ENCODE data around the gene IRS2.

DNA sequence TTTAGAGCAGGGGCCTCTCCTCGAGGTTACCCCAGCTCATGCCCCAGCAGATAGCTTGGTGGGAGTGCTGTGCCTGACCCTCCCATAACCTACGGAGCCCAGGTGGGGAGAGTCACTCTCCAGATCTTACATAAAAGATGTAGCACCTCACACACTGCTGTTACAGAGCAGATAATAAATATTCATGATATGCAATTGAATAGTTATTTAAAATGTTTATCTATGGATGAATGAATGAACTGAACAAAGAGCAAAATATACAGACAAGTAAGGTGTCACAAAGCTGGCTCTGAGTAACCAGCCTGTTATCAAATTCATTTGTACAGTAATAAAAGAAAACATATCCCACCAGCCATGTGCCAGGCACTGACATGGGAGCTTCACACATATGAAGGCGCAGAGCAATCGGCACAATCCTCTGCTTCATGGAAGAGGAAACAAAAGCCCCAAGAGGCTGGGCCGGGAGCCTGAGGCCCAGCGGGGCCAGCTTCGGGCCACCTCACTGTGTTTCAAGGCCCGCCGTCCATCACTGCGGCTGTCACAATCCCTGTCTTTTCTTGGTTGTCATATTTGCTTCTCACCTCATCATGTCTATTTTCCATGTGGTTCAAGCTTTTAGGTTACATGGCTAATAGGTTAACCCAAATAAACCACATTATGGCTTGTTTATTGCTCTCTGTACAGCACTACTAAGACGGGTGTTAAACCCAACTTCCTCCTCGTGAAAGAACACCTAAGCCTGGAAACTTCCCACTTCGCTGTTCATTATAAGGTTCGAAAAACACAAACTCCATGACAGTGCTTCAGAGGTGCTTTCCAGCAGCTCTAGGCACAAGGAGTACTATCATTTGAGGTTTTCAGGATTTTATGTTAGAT lies 78.4 kb downstream of the IRS2 start:
- TF ChIP-seq EZH2phosphoT487 (IDR thresholded peaks at IDR 0.05; ENCODE audit: borderline replicate concordance, low read depth): no peak
- TF ChIP-seq, protein P1, sequence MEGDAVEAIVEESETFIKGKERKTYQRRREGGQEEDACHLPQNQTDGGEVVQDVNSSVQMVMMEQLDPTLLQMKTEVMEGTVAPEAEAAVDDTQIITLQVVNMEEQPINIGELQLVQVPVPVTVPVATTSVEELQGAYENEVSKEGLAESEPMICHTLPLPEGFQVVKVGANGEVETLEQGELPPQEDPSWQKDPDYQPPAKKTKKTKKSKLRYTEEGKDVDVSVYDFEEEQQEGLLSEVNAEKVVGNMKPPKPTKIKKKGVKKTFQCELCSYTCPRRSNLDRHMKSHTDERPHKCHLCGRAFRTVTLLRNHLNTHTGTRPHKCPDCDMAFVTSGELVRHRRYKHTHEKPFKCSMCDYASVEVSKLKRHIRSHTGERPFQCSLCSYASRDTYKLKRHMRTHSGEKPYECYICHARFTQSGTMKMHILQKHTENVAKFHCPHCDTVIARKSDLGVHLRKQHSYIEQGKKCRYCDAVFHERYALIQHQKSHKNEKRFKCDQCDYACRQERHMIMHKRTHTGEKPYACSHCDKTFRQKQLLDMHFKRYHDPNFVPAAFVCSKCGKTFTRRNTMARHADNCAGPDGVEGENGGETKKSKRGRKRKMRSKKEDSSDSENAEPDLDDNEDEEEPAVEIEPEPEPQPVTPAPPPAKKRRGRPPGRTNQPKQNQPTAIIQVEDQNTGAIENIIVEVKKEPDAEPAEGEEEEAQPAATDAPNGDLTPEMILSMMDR (IDR thresholded peaks at IDR 0.05): no peak
- no peak for TF ChIP-seq YY1 (IDR thresholded peaks at IDR 0.05; ENCODE audit: low read depth)
- TF ChIP-seq REST (IDR thresholded peaks at IDR 0.05; ENCODE audit: low read depth, low read length): no peak
- TF ChIP-seq NFIC (IDR thresholded peaks at IDR 0.05; ENCODE audit: borderline replicate concordance): no peak
- TF ChIP-seq ELF1 (IDR thresholded peaks at IDR 0.05): no peak
- no peak for TF ChIP-seq EP300 (IDR thresholded peaks at IDR 0.05; ENCODE audit: borderline replicate concordance in 1 of 2, low read depth in 1 of 2, low read length in 1 of 2)
- TF ChIP-seq GABPA (IDR thresholded peaks at IDR 0.05; ENCODE audit: low read depth): no peak
- TF ChIP-seq RXRA (IDR thresholded peaks at IDR 0.05; ENCODE audit: borderline replicate concordance, low read depth): no peak
- no peak for TF ChIP-seq MXI1 (IDR thresholded peaks at IDR 0.05; ENCODE audit: low read depth, low read length)
- TF ChIP-seq GATA2 (CRISPR knock-in tag; IDR thresholded peaks at IDR 0.05): no peak
- TF ChIP-seq NRF1 (IDR thresholded peaks at IDR 0.05; ENCODE audit: low read depth, low read length): no peak
- TF ChIP-seq TCF12 (IDR thresholded peaks at IDR 0.05): no peak
- no peak for TF ChIP-seq JUND (IDR thresholded peaks at IDR 0.05)

All from SK-N-SH (cell line).